ENCODE results near the gene EIF3M. TPM values are rescaled to one million over a fixed set of nuclear protein-coding genes. Genes with fewer than 3 reads are reported as not detected.

The EIF3M gene
- total and polyA plus RNA-seq, 2 experiments from 2014 or later = 261 to 508 TPM

- Histone ChIP-seq H3K4me1 (ENCODE audit: insufficient read depth) (no peaks in the 10 kb centered on the region), H3K36me3 (replicated peaks; ENCODE audit: insufficient read depth, low read depth) (no peaks in the 10 kb centered on the region), H3K79me2 (no peaks in the 10 kb centered on the region), H3K4me2 (no peak overlapping the region), H3K9me3 (ENCODE audit: low read depth) (no peaks in the 10 kb centered on the region), H3K27ac (no peak overlapping the region), H2AFZ (no peak overlapping the region), H3K27me3 (peaks cover 3% of the 10 kb centered on the region), H4K20me1 (ENCODE audit: insufficient read depth, poor library complexity, severe bottlenecking) (no peaks in the 10 kb centered on the region), H3K9me2 (replicated peaks; ENCODE audit: insufficient read depth) (no peaks in the 10 kb centered on the region), H3K4me3 (no peak overlapping the region)
- WGBS (ENCODE audit: low lambda C conversion rate, missing lambda C conversion rate) = 92% methylated on average over 1 of the region's 1 CpG
- no peak for DNase-seq (ENCODE audit: low spot score)
- TF ChIP-seq CTCF (IDR thresholded peaks at IDR 0.05; ENCODE audit: poor library complexity) (no peak), EZH2 (IDR thresholded peaks at IDR 0.05; ENCODE audit: borderline replicate concordance) (no peak), EZH2phosphoT487 (IDR thresholded peaks at IDR 0.05; ENCODE audit: low read depth, severe bottlenecking, unreplicated experiment) (no peak)
Observed at GRCh38 chr11:32567154-32567553, 16.5 kb upstream of the EIF3M start.

DNA sequence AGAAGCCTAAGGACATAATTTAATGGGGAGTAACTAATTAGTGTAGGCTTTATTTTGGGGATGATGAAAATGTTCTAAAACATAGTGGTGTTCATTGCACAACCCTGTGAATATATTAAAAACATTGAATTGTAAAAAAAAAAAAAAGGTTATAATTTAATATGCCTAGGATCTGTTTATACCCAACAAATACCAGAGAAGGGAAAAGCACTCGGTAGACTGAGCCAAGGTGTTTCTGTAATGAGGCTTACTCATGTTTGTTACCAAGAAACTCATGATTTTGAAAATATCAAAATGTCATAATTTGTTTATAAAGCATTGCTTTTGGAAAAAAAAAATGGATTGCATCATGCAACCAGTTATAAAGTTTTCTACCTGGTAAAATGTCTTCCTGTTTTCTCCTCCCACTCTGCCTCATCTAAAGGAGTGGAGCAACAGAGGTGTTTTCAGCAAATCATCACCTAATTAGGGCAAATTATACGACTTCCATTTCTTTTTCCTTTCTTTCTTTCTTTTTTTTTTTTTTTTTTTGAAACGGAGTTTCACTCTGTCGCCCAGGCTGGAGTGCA, 14.2 kb upstream of the EIF3M start:
- H3K36me3 ChIP-seq (replicated peaks; ENCODE audit: insufficient read depth, low read depth) = no peaks in the 10 kb centered on the region
- peaks cover 3% of the 10 kb centered on the region for H3K27me3 ChIP-seq
- no peak overlapping the region for H3K27ac ChIP-seq
- TF ChIP-seq CTCF (IDR thresholded peaks at IDR 0.05; ENCODE audit: poor library complexity) = no peak
- TF ChIP-seq EZH2 (IDR thresholded peaks at IDR 0.05; ENCODE audit: borderline replicate concordance) = no peak
- TF ChIP-seq EZH2phosphoT487 (IDR thresholded peaks at IDR 0.05; ENCODE audit: low read depth, severe bottlenecking, unreplicated experiment) = no peak
- H3K9me2 ChIP-seq (replicated peaks; ENCODE audit: insufficient read depth) = no peaks in the 10 kb centered on the region
- H2AFZ ChIP-seq = no peak overlapping the region
- no peak overlapping the region for H3K4me2 ChIP-seq
- no peaks in the 10 kb centered on the region for H3K79me2 ChIP-seq
- 81% methylated on average over 2 of the region's 4 CpGs for WGBS (ENCODE audit: low lambda C conversion rate, missing lambda C conversion rate)
- H3K9me3 ChIP-seq (ENCODE audit: low read depth) = no peaks in the 10 kb centered on the region
- H3K4me1 ChIP-seq (ENCODE audit: insufficient read depth) = no peaks in the 10 kb centered on the region
- H3K4me3 ChIP-seq = no peak overlapping the region
- DNase-seq (ENCODE audit: low spot score) = no peak
- no peaks in the 10 kb centered on the region for H4K20me1 ChIP-seq (ENCODE audit: insufficient read depth, poor library complexity, severe bottlenecking)

GRCh38 chr11:32571039-32571438, 12.6 kb upstream of the EIF3M start:
- Histone ChIP-seq H3K27ac (no peak overlapping the region), H3K4me2 (no peak overlapping the region), H2AFZ (no peak overlapping the region), H3K4me3 (no peak overlapping the region), H3K27me3 (peaks cover 3% of the 10 kb centered on the region), H3K79me2 (no peaks in the 10 kb centered on the region), H4K20me1 (ENCODE audit: insufficient read depth, poor library complexity, severe bottlenecking) (no peaks in the 10 kb centered on the region), H3K36me3 (replicated peaks; ENCODE audit: insufficient read depth, low read depth) (no peaks in the 10 kb centered on the region), H3K9me2 (replicated peaks; ENCODE audit: insufficient read depth) (no peaks in the 10 kb centered on the region), H3K4me1 (ENCODE audit: insufficient read depth) (no peaks in the 10 kb centered on the region), H3K9me3 (ENCODE audit: low read depth) (no peaks in the 10 kb centered on the region)
- 53% methylated on average over 10 of the region's 10 CpGs for WGBS (ENCODE audit: low lambda C conversion rate, missing lambda C conversion rate)
- TF ChIP-seq EZH2phosphoT487 (IDR thresholded peaks at IDR 0.05; ENCODE audit: low read depth, severe bottlenecking, unreplicated experiment) (no peak), EZH2 (IDR thresholded peaks at IDR 0.05; ENCODE audit: borderline replicate concordance) (no peak), CTCF (IDR thresholded peaks at IDR 0.05; ENCODE audit: poor library complexity) (no peak)
- DNase-seq (ENCODE audit: low spot score) = no peak

Measured in hepatocyte (in vitro differentiated cells).